MV-4-11 (cell line): ENCODE results near the gene TMEM18.
"Not testable (repeated sequence)": the region's sequence is repeated elsewhere in the genome, so short reads cannot be mapped to it uniquely, and the experiment has no call there.

Experiments used
- DNase-seq: peaks from one replicate; lab custom pipeline; 2025; lab: John Stamatoyannopoulos, UW

The TMEM18 gene

GRCh38 chr2:693606-694005 is 16.4 kb upstream of the TMEM18 start:
- DNase-seq, result no peak

- no peak for DNase-seq
Observed at GRCh38 chr2:692767-693166, 15.6 kb upstream of the TMEM18 start.

DNA sequence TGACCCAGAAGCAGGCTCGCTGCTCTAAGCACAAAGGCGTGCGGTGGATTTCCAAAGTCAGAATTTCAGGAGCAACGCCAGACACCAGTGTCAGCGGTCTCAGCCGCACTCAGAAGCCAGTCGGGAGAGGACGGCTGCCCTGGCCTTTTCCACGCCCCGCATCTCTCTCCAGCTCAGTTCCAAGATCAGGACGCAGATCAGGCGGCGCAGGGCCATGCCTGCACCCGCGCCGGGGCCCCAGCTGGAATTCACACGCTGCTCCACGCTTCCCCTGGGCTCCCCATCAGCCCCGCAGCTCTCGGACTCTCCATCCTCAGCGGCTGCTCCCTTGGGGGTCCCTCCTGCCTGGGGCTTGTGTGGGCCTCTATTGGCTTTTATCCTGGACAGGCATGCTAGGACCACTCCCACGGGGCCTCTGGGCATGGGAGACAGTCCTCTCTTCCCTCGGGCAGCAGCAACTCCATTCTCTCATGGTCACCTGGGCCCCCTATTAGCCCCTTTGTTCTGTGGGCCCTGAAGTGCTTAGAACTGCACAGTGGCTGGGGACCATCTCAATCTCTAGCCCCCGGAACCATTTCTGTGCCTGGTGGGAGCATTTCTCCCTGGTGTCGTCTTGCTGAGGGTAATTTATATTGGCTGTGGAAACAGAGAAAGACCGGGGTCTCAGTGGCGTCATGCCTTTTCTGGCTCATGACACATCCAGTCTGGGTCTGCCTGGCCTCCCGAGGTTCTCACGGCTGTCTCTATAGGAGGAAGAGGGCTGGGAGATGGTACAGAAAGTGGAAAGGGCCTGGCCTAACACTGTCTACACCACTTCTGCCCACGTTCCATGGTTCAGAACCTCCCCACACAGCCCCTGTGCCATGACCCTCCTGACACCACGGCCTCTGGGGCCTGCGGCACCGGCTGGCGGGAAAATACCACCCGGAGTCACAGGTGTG is 14.9 kb upstream of the TMEM18 start:
- no peak for DNase-seq

GRCh38 chr2:690799-691198 is 13.6 kb upstream of the TMEM18 start:
- no peak for DNase-seq

- DNase-seq, result no peak
Observed at GRCh38 chr2:689877-690510, 12.8 kb upstream of the TMEM18 start.

- DNase-seq, result no peak
Observed at GRCh38 chr2:689237-689636, 12.0 kb upstream of the TMEM18 start.

- DNase-seq, result no peak
Observed at GRCh38 chr2:688504-689076, 11.4 kb upstream of the TMEM18 start.

DNA sequence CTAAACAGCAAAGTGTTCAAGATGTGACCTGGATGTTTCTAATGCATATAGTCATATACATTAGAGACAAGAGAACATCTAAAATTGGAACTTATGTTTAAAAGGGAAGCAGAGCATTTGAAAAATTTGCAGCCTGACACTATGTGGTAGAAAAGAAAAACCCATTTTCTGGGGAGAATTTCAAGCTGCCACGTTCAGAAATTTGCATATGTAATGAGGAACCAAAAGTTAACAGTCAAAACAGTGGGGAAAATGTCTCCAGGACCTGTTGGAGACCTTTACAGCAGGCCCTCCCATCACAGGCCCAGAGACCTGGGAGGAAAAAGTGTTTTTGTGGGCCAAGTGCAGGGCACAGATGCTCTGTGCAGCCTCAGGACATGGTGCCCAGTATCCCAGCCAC is 8.2 kb upstream of the TMEM18 start:
- DNase-seq, result peak; percentile 16

DNA sequence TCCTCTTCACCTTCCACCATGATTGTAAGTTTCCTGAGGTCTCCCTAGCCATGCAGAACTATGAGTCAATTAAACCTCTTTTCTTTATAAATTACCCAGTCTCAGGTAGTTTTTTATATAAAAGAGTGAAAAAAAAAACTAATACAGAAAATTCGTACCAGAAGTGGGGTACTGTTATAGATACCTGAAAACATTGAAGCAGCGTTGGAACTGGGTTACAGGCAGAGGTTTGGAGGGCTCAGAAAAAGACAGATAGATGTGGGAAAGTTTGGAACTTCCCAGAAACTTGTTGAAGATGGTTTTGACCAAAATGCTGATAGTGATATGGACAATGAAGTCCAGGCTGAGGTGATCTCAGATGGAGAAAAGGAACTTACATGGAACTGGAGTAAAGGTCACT is 7.7 kb upstream of the TMEM18 start:
- not testable (repeated sequence) for DNase-seq

DNA sequence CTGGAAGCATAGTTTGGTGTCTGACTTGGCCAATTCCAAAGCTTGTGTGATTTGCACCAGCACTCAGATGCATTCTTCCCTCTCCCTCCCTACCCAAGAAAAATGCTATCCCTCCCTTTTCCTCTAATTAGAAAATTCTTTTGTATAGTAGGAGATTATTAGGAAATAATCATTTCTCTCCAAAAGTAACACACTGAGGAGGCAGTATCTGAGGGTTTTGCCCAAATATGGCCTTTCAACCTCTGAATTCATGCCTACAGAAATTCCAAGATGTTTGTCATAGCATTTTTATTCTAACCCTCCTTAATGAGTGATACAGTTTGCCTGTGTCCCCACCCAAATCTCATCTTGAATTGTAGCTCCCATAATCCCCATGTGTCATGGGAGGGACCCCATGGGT is 5.0 kb upstream of the TMEM18 start:
- no peak for DNase-seq

DNA sequence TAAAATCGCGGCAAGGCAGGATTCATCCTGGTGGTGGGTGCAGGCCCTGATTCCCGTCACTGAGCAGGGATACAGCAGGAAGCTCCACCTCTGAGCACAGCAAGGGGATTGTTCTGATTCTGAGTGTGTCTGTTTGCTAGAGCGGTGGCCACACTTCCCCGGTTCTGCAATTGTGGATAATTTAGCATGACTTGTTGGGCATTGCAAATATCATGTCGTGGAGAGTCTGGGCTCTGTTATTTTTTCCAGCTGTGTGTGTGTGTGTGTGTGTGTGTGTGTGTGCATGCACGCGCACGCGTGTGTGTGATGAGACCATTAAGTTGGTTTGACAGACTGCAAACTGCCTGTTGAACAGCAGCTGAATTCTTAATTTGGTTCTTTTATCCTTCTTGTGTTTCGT is 4.1 kb upstream of the TMEM18 start:
- no peak for DNase-seq

- no peak for DNase-seq
Observed at GRCh38 chr2:680496-680895, 3.3 kb upstream of the TMEM18 start.

DNA sequence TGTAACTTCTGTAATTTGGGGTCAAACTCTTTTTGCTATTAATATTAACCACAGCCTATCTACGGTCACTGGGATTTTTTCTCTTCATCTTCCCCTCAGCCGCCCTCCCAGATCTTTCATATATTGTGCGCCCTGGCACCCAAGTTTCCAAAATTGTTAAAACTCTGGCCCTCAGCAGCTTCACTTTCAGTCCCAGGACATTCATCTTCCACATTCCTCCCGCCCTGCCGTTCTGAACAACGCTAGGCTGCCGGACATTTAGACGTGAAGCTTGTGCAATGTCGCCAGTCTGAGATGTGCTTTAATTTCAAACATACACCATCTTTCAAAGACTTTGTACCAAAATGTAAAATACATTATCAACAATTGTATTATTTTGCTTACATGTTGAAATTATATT is 1.8 kb upstream of the TMEM18 start:
- DNase-seq, result no peak

DNA sequence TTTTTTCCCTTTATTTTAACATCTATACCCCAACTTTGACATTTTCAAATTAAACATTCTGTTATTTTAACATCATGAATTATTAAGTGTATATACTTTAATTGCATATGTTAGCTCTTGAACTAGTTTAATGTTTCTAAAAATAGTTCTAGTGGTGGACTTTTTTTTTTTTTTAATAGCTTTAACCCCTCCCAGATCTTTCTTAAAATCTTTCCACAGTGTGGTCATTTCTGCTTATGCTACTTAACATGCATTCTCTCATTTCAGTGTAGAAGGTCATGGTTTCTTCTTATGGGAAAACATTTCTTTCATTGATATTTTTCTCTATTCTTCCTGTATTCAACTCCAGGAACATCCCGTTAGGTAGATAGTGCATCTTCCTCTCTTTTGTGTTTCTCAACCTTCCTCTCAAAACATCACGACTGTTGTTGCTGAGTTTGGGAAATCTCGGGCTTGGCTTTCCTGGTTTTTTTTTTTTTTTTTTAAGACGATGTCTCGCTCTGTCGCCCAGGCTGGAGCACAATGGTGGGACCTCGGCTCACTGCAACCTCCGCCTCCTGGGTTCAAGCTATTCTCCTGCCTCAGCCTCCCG is 849 bp upstream of the TMEM18 start:
- peak; percentile 37 for DNase-seq

- DNase-seq, result peak; percentile 96
Observed at GRCh38 chr2:676647-677055, 555 bp downstream of the TMEM18 start.

GRCh38 chr2:675982-676646 is 1.1 kb downstream of the TMEM18 start:
- peak; percentile 60 for DNase-seq

GRCh38 chr2:675460-675859 is 1.7 kb downstream of the TMEM18 start:
- DNase-seq, result no peak

DNA sequence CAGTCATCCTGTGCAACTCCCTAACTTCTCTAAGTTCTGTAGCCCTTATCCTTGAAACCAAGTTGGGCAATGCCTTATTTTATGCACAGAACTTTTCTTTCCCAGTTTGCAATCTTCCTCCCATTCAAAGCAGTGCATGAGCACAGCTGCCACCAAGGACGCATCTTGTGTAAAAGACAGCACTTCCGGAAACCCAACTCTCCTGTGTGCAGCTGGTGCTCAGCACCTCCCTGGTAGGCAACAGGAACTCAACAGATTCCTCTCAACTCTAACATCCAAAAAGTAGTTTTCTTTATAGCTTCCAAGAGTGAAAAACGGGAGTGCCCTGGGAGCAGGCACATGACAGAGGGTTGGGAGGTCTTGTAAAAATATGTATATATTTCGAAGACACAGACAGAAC is 2.2 kb downstream of the TMEM18 start:
- no peak for DNase-seq

- DNase-seq, result no peak
Observed at GRCh38 chr2:674321-674985, 2.8 kb downstream of the TMEM18 start.

GRCh38 chr2:673615-674320 is 3.4 kb downstream of the TMEM18 start:
- no peak for DNase-seq

- DNase-seq, result no peak
Observed at GRCh38 chr2:673016-673415, 4.2 kb downstream of the TMEM18 start.
